Astrocyte (in vitro differentiated cells and primary cell): Measurements from ENCODE around the gene XDH. TPM values are rescaled to one million over a fixed set of nuclear protein-coding genes. Genes with fewer than 3 reads are reported as not detected.

Source experiments
- DNase-seq: peaks from one replicate; pipeline ENCODE4 v3.0.0-alpha.2; 2010; ENCODE audit warnings: low read depth
- FAIRE-seq: peaks from 2 replicates; lab custom pipeline; 2011; peaks lifted over from hg19 to GRCh38; lab: Jason Lieb, UNC
- H2AFZ ChIP-seq: 2 replicates; pipeline ENCODE4 v1.6.0; 2012; ENCODE audit warnings: low read depth, low read length, inconsistent platforms
- H3K27ac ChIP-seq: 2 replicates; pipeline ENCODE4 v1.5.1; 2011; ENCODE audit warnings: low read depth, low read length, inconsistent platforms
- H3K27me3 ChIP-seq: 2 replicates; pipeline ENCODE4 v1.6.0; 2011; ENCODE audit warnings: low read length, inconsistent platforms; ENCODE audit not compliant: insufficient read depth
- H3K36me3 ChIP-seq: 2 replicates; pipeline ENCODE4 v1.5.1; 2011; ENCODE audit warnings: low read length, inconsistent platforms; ENCODE audit not compliant: insufficient read depth
- H3K4me1 ChIP-seq: 2 replicates; pipeline ENCODE4 v1.5.1; 2011; ENCODE audit warnings: low read length, inconsistent platforms; ENCODE audit not compliant: insufficient read depth
- H3K4me2 ChIP-seq: 2 replicates; pipeline ENCODE4 v1.6.0; 2012; ENCODE audit warnings: low read length, inconsistent platforms
- H3K4me3 ChIP-seq: 2 replicates; pipeline ENCODE4 v1.5.1; 2011; ENCODE audit warnings: low read depth, mild to moderate bottlenecking, low read length, inconsistent platforms; ENCODE audit not compliant: insufficient read depth
- H3K79me2 ChIP-seq: 2 replicates; pipeline ENCODE4 v1.6.0; 2012; ENCODE audit warnings: mild to moderate bottlenecking, low read length, inconsistent platforms; ENCODE audit not compliant: insufficient read depth
- H3K9ac ChIP-seq: 2 replicates; pipeline ENCODE4 v1.6.0; 2012; ENCODE audit warnings: mild to moderate bottlenecking, low read length, inconsistent platforms
- H3K9me3 ChIP-seq: 2 replicates; pipeline ENCODE4 v1.5.1; 2012; ENCODE audit warnings: low read depth, mild to moderate bottlenecking, low read length, inconsistent platforms; ENCODE audit not compliant: insufficient read depth
- H4K20me1 ChIP-seq: 2 replicates; pipeline ENCODE4 v1.6.0; 2012; ENCODE audit warnings: low read length, inconsistent platforms; ENCODE audit not compliant: insufficient read depth
- H3K27ac Mint-ChIP-seq: one replicate; pipeline ENCODE4 v1.8.0; 2021; ENCODE audit warnings: mild to moderate bottlenecking, mixed read lengths; ENCODE audit not compliant: unreplicated experiment
- H3K27me3 Mint-ChIP-seq: one replicate; pipeline ENCODE4 v1.8.0; 2021; ENCODE audit warnings: low read depth, mixed read lengths; ENCODE audit not compliant: unreplicated experiment
- H3K36me3 Mint-ChIP-seq: one replicate; pipeline ENCODE4 v1.8.0; 2021; ENCODE audit warnings: low read depth, mixed read lengths; ENCODE audit not compliant: unreplicated experiment
- H3K4me1 Mint-ChIP-seq: one replicate; pipeline ENCODE4 v1.8.0; 2021; ENCODE audit warnings: low read depth, mixed read lengths; ENCODE audit not compliant: unreplicated experiment
- H3K4me3 Mint-ChIP-seq: one replicate; pipeline ENCODE4 v1.8.0; 2021; ENCODE audit warnings: mild to moderate bottlenecking, moderate library complexity, mixed read lengths; ENCODE audit not compliant: unreplicated experiment
- H3K9me3 Mint-ChIP-seq: one replicate; pipeline ENCODE4 v1.8.0; 2021; ENCODE audit warnings: mild to moderate bottlenecking, mixed read lengths; ENCODE audit not compliant: unreplicated experiment
- CTCF ChIP-seq: IDR thresholded peaks from 2 replicates; pipeline ENCODE4 v1.5.1; 2011; ENCODE audit warnings: low read depth, mild to moderate bottlenecking, inconsistent platforms, low read length, moderate library complexity; ENCODE audit not compliant: insufficient read depth
- EZH2 ChIP-seq: IDR thresholded peaks from 2 replicates; pipeline ENCODE4 v1.6.1; 2012; ENCODE audit warnings: mild to moderate bottlenecking, low read length, inconsistent platforms; ENCODE audit not compliant: insufficient read depth
- total RNA-seq: library from RNA; stranded (reverse); gene quantifications from 2 replicates; pipeline ENCODE4 v1.2.1, GENCODE V29; 2021

XDH gene
- total RNA-seq, 1 donor from 2014 or later = 2.2 TPM

GRCh38 chr2:31411771-31412170 lies 2.8 kb downstream of the XDH start:
- no peak overlapping the region for H3K4me3 ChIP-seq
- no peak overlapping the region for H2AFZ ChIP-seq
- Mint-ChIP-seq H3K4me3 (no peak overlapping the region), H3K27ac (no peak overlapping the region), H3K36me3 (no peaks in the 10 kb centered on the region), H3K9me3 (no peaks in the 10 kb centered on the region), H3K4me1 (peaks cover 6% of the 10 kb centered on the region), H3K27me3 (peaks cover 1% of the 10 kb centered on the region)
- no peaks in the 10 kb centered on the region for H3K9me3 ChIP-seq
- FAIRE-seq (no peak), DNase-seq (no peak)
- no peaks in the 10 kb centered on the region for H4K20me1 ChIP-seq
- H3K36me3 ChIP-seq = no peaks in the 10 kb centered on the region
- no peaks in the 10 kb centered on the region for H3K4me1 ChIP-seq
- H3K27me3 ChIP-seq = no peaks in the 10 kb centered on the region
- no peak overlapping the region for H3K27ac ChIP-seq
- no peak overlapping the region for H3K4me2 ChIP-seq
- no peaks in the 10 kb centered on the region for H3K79me2 ChIP-seq
- TF ChIP-seq EZH2 = no peak
- no peak overlapping the region for H3K9ac ChIP-seq

GRCh38 chr2:31406593-31407385 lies 7.8 kb downstream of the XDH start:
- no peak overlapping the region for H3K4me2 ChIP-seq
- H3K9me3 ChIP-seq = no peaks in the 10 kb centered on the region
- no peak for FAIRE-seq
- no peak for DNase-seq
- peaks cover 7% of the 10 kb centered on the region for H3K4me1 ChIP-seq
- Mint-ChIP-seq H3K9me3 (peaks cover 2% of the 10 kb centered on the region), H3K27ac (no peak overlapping the region), H3K36me3 (no peaks in the 10 kb centered on the region), H3K4me1 (peaks cover 12% of the 10 kb centered on the region), H3K27me3 (no peaks in the 10 kb centered on the region), H3K4me3 (no peak overlapping the region)
- no peaks in the 10 kb centered on the region for H3K27me3 ChIP-seq
- no peaks in the 10 kb centered on the region for H4K20me1 ChIP-seq
- H3K36me3 ChIP-seq = no peaks in the 10 kb centered on the region
- no peak overlapping the region for H3K9ac ChIP-seq
- no peak overlapping the region for H3K27ac ChIP-seq
- no peaks in the 10 kb centered on the region for H3K79me2 ChIP-seq
- no peak overlapping the region for H2AFZ ChIP-seq
- H3K4me3 ChIP-seq = no peak overlapping the region
- TF ChIP-seq CTCF = no peak
- TF ChIP-seq EZH2 = no peak

- Mint-ChIP-seq H3K4me3 (no peak overlapping the region), H3K9me3 (peaks cover 2% of the 10 kb centered on the region), H3K27me3 (no peaks in the 10 kb centered on the region), H3K4me1 (peaks cover 19% of the 10 kb centered on the region), H3K27ac (no peak overlapping the region), H3K36me3 (no peaks in the 10 kb centered on the region)
- Histone ChIP-seq H3K27me3 (no peaks in the 10 kb centered on the region), H3K4me3 (no peak overlapping the region), H3K79me2 (no peaks in the 10 kb centered on the region), H3K4me1 (peaks cover 14% of the 10 kb centered on the region), H4K20me1 (no peaks in the 10 kb centered on the region), H3K9me3 (no peaks in the 10 kb centered on the region), H3K27ac (no peak overlapping the region), H3K36me3 (no peaks in the 10 kb centered on the region), H2AFZ (no peak overlapping the region), H3K9ac (no peak overlapping the region), H3K4me2 (no peak overlapping the region)
- DNase-seq (no peak), FAIRE-seq (no peak)
- TF ChIP-seq EZH2 (no peak), CTCF (no peak)
Measured at GRCh38 chr2:31404827-31405226, 9.7 kb downstream of the XDH start.
